HuH-7.5 (cell line): ENCODE measurements around the gene SELP.
"Not testable (repeated sequence)": the region's sequence is repeated elsewhere in the genome, so short reads cannot be mapped to it uniquely, and the experiment has no call there.

ENCODE experiments used
- DNase-seq: peaks from one replicate; pipeline ENCODE4 v3.0.0; 2011; ENCODE audit warnings: low spot score

Gene SELP

DNA sequence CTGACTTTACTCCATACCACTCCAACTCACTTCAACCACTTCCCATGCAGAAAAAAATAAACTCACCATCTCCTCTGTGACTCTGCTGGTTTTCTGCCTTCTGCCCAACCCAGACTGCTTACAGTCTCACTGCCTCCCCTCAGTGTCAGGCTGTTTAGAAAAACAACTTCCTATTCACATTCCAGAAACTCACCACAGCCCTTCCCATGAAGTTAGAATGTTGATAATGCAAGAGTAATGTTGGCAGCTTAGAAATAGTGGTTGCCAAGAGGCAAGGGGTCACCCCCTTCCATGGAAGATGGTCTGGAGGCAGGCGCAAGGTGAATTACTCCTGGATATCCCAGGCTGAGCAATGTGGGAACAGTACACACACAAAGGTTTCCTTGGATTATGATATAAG, at the start of gene SELP:
TSS of gene SELP (minus strand) at position 119 of the 400 bp plus-strand sequence. CDS start at position 69, 50 bp downstream.
- no peak for DNase-seq

DNA sequence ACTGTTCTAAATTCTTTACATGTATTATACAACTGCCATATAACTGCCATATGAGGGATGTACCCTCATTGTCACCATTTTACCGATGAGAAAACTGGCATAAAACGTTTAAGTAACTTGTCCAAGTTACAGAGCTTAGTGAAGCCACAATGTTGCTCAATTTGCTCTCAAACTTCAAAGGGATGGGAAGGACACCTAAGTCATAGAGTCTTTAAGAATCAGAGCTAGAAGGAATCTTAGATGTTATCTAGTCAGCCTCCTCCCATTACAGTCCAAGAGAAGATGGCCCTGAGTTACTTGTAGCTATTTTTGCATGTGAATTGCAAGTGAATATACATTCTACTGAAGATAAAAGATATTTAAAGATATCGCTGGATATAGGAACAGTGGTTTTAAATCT, 49.8 kb upstream of the SELP start:
- no peak for DNase-seq

DNA sequence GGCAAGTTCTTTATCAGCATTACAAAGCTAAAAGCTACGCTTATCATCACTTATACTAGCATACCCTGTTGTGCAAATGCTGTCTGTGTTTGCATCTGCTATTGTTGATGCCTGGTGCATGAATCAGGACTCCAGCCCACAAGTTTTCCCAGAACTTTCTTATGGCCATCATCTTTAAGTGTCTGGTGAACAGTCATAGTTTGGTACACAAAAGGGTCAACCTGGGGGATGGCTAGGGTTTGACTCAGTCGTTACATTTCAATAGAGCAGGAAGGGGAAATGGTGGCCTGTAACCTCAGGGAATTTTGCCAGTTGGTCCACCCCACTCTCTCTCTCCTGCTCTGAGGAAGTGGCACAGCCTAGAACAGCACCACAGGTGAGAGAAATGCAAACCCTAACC, 46.1 kb upstream of the SELP start:
- no peak for DNase-seq

DNA sequence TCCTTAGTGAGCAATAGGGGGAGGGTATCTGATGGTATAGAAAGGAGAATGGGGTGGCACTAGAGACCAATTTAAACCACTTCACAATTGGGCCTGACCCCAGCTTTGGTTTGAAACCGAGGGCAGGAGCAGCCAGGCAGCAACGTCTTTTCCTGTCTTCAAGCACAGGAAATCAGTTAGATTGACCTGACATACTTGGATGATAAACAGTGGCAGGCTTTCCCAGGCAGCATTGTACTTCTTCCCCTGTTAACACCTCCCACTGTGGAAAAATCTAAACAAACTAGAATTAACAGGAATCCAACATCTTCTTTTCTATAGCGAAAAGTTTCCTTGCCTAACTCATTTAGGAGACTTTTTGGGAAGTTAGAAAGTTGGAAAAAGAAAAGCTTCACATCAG, 40.9 kb upstream of the SELP start:
- DNase-seq = no peak

DNA sequence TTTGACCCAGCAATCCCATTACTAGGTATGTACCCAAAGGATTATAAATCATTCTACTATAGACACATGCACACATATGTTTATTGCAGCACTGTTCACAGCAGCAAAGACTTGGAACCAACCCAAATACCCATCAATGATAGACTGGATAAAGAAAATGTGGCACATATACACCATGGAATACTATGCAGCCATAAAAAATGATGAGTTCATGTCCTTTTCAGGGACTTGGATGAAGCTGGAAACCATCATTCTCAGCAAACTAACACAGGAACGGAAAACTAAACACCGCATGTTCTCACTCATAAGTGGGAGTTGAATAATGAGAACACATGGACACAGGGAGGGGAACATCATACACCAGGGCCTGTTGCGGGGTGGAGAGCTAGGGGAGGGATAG, 40.3 kb upstream of the SELP start:
- not testable (repeated sequence) for DNase-seq

DNA sequence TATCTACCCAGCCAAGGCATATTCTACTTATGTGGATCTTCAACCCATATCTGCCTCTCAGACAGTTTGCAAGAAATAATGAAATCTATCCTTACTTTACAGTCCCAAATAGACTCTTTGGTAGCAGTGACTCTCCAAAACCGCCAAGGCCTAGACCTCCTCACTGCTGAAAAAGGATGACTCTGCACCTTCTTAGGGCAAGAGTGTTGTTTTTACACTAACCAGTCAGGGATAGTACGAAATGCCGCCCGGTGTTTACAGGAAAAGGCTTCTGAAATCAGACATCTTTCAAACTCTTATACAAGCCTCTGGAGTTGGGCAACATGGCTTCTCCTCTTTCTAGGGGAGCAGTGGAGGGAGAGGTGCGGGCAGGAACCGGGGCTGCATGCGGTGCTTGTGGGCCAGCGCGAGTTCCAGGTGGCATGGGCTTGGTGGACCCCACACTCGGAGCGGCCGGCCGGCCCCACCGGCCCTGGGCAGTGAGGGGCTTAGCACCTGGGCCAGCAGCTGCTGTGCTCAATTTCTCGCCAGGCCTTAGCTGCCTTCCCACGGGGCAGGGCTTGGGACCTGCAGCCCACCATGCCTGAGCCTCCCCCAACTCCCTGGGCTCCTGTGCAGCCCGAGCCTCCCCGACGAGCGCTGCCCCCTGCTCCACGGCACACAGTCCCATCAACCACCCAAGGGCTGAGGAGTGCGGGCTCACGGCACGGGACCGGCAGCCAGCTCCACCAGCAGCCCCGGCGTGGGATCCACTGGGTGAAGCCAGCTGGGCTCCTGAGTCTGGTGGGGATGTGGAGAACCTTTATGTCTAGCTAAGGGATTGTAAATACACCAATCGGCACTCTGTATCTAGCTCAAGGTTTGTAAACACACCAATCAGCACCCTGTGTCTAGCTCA, 38.0 kb upstream of the SELP start:
- DNase-seq = not testable (repeated sequence)

DNA sequence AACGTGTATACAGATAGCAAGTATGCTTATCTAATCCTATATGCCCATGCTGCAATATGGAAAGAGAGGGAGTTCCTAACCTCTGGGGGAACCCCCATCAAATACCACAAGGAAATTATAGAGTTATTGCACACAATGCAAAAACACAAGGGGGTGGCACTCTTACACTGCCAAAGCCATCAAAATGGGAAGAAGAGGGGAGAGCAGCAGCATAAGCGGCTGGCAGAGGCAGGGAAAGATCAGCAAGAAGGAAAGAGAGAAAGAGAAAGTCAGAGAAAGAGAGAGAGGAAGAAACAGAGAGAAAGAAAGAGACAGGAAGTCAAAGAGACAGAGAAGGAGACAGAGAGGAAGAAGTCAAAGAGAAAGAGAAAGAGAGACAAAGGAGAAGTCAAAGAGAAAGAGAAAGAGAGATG, 37.3 kb upstream of the SELP start:
- DNase-seq = not testable (repeated sequence)

DNA sequence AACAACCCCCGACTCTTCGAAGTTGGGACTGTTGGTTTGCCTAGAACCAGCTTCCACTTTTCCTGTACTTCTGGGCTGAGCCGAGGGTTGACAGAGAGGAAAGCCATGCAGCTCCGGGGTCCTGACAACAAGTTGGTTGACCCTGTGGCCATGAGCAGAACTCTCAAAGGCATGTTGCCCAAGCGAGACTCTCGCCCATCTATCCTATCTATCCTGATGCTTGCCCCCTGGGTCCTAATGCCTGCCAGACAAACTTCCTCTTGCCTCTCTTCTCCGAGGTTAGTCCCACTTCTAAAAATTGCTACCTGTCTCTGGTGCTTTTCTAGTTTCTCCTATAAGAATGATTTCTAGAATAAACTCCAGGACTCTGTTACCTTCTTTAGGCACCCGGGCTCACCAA, 32.8 kb upstream of the SELP start:
- DNase-seq = not testable (repeated sequence)

DNA sequence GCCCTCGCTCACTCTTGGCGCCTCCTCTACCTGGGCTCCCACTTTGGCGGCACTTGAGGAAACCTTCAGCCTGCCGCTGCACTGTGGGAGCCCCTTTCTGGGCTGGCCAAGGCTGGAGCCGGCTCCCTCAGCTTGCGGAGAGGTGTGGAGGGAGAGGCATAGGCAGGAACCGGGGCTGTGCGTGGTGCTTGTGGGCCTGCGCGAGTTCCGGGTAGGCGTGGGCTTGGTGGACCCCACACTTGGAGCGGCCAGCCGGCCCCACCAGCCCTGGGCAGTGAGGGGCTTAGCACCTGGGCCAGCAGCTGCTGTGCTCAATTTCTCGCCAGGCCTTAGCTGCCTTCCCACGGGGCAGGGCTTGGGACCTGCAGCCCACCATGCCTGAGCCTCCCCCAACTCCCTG, 31.1 kb upstream of the SELP start:
- DNase-seq = not testable (repeated sequence)

DNA sequence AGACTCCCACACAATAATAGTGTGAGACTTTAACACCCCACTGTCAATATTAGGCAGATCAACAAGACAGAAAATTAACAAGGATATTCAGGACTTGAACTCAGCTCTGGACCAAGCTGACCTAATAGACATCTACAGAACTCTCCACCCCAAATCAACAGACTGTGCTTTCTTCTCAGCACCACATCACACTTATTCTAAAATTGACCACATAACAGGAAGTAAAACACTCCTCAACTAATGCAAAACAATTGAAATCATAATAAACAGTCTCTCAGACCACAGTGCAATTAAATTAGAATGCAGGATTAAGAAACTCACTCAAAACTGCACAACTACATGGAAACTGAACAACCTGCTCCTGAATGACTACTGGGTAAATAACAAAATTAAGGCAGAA, 28.9 kb upstream of the SELP start:
- DNase-seq = not testable (repeated sequence)

DNA sequence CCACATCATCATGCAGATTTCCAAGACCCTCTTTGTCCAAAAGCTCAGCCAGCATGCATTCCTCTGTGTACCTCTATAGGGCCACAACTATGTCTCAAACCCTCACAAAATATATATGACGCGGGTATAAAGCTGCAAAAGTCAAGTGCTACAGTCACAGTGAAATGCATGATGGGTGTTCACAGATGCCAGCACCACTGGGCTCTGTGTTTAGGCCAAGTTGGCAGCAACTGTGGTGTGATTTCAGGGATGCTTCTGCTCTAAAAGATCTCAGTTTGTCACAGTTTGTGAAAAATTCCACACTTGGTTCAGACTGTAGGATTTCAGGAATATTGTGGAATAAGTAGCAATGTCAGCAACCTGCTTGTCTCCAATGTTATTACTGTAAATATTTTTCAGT, 23.9 kb upstream of the SELP start:
- no peak for DNase-seq

DNA sequence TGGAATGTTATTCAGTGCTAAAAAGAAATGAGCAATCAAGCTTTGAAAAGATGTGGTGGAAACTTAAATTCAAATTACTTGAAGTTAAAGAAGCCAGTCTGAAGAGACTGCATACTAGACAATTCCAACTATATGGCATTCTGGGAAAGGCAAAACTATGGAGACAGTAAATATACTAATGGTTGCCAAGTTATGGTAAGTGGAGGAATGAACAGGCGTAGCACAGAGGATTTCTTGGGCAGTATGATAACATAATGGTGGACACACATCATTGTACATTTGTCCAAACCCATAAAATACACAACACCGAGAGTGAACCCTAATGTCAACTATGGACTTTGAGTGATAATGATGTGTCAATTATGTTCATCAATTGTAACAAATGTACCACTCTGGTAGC, 21.1 kb upstream of the SELP start:
- no peak for DNase-seq

DNA sequence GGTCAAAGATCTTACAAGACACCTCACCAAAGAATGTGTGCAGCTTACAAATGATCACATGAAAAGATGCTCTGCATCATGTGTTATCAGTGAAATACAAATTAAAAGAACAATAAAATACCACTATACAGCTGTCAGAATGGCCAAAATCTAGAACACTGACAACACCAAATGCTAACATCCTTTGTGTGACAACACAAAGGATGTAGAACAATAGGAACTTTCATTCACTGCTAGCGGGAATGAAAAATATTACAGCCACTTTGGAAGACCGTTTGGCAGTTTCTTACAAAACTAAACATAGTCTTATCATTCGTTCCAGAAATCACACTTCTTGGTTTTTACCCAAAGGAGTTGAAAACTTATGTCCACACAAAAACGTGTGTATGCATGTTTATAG, 20.6 kb upstream of the SELP start:
- DNase-seq = no peak

DNA sequence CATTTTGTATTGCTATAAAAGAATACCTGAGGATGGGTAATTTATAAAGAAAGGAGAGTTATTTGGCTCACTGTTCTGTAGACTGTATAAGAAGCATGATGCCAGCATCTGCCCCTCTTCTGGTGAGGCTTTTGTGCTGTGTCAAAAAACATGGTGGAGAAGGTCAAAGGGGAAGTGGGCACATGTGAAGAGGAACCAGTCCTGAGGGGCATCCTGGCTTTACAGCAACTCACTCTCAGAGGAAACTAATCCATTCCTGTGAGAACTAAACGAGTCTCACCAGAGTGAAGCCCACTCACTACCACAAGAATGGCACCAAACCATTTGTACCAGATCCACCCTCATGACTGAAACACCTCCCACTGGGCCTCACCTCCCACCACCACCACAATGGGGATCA, 18.8 kb upstream of the SELP start:
- no peak for DNase-seq

DNA sequence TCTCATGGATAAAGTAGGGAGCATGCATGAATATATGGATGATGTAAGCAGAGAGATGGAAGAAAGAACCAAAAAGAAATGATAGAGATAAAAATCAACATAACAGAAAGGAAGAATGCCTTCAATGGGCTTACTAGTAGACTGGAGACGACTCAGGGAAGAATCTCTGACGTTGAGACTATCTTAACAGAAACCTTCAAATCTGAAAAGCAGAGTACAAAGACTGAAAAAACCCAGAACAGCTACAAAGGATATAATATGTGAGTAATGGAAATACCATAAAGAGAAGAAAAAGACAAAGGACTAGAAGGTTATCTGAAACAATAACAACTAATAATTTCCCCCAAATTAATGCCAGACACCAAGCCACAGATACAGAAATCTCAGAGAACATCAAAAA, 18.3 kb upstream of the SELP start:
- DNase-seq = no peak

DNA sequence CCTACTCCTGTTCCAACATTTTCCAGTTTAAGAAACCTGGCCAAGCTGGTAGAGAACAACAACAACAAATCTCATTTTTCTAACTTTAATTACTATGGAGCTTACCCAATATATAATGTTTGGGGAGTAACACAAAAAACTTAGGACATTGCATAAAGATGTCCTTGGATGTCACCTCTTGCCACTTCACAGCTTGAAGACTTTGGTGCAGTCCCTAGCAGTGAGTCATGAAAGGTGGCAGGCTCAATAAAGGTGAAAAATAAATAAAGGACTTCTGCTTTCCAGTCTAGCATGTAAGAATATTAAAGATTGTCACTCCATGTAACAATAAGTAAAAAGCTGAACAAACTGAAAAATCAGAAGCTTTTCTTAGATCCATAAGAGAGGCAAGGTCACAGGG, 17.6 kb upstream of the SELP start:
- no peak for DNase-seq

DNA sequence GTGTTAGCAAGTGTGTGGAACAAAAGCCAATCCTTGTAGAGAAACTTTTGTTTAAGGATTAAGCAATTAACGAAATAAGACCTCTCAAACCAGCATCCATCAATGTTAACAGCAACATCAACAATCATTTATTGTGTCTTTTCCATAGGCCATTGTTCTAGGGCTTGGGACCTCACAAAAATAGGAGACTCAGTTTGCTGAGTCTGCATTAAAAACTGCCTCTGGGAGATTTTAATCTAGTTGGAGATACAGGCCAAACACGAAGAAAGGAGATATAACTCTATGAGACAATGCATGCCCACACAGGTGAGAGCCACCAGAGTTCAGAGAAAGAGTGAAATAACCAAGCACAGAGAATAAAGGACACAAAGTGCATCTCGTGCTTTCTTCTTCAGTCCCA, 14.4 kb upstream of the SELP start:
- no peak for DNase-seq

DNA sequence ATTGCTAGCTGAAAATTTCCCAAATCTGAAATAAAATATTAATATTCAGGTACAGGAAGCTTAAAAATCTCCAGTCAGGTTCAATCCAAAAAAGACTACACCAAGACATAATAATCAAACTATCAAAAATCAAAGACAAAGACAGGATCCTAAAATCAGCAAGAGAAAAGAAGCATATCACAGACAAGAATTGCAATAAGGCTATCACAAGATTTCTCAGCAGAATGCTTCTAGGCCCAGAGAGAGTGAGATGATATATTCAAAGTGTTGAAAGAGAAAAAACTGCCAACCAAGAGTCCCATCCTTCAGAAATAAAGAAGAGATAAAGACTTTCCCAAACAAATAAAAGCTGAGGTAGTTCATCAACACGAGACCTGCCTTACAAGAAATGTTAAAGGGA, 5.0 kb upstream of the SELP start:
- no peak for DNase-seq

DNA sequence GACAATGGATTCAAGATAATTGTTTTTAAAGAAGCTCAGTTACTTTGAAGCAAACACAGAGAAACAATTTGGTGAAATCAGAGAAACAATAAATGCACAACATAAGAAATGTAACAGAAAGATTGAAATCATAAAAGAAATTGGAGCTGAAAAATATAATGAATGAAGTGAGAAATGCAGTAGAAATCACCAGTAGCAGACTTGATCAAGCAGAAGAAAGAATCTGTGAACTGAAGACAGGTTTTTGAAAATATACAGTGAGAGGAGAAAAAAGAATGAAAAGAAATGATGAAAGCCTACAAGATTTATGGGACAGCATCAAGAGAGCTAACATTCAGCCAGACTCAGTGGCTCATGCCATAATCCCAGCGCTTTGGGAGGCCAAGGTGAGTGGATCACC, 4.2 kb upstream of the SELP start:
- DNase-seq = no peak

DNA sequence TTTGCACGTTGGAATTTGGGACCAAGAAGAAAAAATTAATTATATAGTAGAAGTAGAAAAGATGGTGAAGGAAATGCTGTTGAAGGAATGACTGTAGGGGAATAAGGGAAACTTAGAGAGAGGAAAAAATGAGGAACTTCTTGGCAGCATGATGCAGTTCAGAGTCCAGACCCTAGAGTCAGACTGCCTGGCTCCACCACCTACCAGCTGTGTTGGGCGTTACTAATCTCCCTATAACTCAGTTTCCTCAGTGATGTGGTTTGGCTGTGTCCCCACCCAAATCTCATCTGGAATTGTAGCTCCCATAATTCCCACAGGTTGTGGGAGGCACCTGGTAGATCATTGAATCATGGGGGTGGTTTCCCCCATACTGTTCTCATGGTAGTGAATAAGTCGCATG, 1.3 kb upstream of the SELP start:
- no peak for DNase-seq

DNA sequence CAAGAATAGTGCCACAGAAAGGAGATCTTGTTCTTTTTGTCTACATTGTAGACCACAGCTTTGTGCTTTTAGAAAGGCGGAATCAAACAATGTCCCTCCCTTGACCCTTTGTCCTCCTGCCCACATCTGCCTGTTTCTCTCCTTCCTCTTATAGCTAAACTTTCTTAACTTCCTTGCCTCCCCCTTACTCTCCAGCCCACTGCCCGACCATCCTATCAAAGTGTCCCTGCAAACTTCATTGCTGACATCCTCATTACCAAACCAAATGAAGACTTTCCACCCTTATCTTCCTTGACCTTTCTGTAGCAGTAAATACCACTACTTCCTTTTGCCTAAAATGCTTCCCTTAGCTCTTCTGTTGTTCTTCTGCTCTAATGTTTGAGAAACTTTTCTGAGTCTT, 5.0 kb downstream of the SELP start:
- no peak for DNase-seq

DNA sequence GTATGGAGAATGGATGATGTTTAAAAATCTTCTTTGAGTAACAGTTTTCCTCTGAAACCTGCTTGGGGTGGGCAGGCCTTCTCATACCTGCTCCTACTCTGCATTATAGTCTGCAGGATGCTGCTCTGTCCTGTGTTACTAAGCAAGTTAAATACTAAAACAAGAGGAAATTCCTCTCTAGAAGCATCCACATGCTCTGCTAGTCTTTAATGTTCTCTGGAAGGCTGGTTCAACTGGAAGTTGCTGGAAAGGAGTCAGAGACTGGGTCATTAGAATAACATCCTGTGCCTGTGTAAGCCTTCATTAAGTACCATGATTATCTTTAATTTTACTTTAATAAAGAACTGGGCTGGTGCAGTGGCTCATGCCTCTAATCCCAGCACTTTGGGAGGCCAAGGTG, 5.8 kb downstream of the SELP start:
- DNase-seq = no peak

DNA sequence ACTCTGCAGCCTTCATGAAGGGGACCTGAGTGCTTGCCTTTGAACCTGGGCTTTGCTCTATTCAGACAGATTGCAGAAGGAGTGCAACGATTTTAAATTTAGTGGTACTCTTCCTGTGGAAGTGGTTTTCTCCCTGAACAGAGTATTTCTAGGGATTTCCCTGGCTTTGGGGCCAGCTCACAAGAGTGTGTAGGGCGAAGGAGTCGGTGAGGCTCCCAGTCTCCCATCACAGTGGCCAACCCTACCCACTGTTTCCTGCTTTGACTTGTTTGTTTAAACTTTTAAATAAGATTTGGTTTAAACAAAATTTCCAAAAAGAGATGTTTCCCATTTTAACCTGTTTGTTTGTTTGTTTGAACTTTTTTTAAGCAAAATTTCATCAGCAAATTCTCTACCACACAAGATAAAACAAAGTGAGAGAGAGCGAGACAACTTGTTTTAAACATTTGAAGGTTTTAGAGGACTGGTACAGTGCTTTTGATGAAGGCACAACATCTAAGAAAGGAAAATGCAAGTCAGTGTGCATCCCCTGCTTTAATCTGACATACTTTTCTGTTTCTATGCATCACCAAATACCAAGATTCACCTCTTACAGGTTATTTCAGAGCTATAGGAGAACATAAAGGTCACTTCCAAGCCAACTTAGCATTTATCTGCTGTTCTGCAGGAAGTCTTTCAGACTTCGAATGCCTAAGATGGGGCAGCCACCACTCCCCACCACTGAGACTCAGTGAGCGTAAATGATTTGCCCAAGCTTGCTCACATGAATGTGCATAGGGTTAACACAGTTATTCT, 6.6 kb downstream of the SELP start:
- no peak for DNase-seq
